Left cardiac atrium (tissue), 4 donors: ENCODE data around the gene VIPR1. TPM values are rescaled to one million over a fixed set of nuclear protein-coding genes. Genes with fewer than 3 reads are reported as not detected.
A peak's percentile ranks its signal among the peaks of the same experiment; 100 is the strongest.

ENCODE experiments used
- ATAC-seq, 2 donors: fragments of 200-7000 bp; cut with Tn5 transposase; one replicate each; pipeline ENCODE4 v1.9.1; 2020; ENCODE audit warnings: mild to moderate bottlenecking in 2 of 2, moderate library complexity in 2 of 2
- DNase-seq: peaks from one replicate; pipeline ENCODE4 v3.0.0-alpha.2; 2020
- intact Hi-C, 2 donors: fragments of 100-400 bp; cut with DNase I; formaldehyde crosslinking; loops; one replicate each; pipeline versions ENCODE4 v1.14.1 to v1.15.1; 2022 to 2023
- total RNA-seq, 2 donors: library from RNA; stranded (reverse); fragmentation: NEBNext Ultra II Directional; extraction: Animal tissue kit (Norgen Biotek cat#: 25700); gene quantifications; one replicate each; pipeline ENCODE4 v1.2.1, GENCODE V29; 2021
- donor health status: DM: no; HTN: yes; CAD: no.
- donor health status: DM: no; HTN: yes; CAD: no; lungs with severe emphysema.
- donor health status: DM: yes; HTN: yes; CAD: no.
- donor health status: Dilated cardiomyopathy.

The VIPR1 gene
- total RNA-seq, 2 donors from 2014 or later: 4.9 to 5.9 TPM

GRCh38 chr3:42492508-42493080, 9.8 kb upstream of the VIPR1 start:
- ATAC-seq: peak in 1 of 2 donors; percentile 36
- DNase-seq: no peak

GRCh38 chr3:42493126-42493797, 9.2 kb upstream of the VIPR1 start:
- no peak for DNase-seq
- intact Hi-C loops: no loop called here
- ATAC-seq: no peak

More at GRCh38 chr3:42492508-42493080, 9.8 kb upstream of the VIPR1 start:
- intact Hi-C loops: no loop called here

GRCh38 chr3:42493798-42494151, 8.7 kb upstream of the VIPR1 start:
- DNase-seq: no peak
- intact Hi-C loops: no loop called here
- no peak for ATAC-seq

- ATAC-seq (no peak), DNase-seq (no peak)
- intact Hi-C loops: no loop called here
Measured at GRCh38 chr3:42495393-42495792, 7.0 kb upstream of the VIPR1 start.

- ATAC-seq (no peak), DNase-seq (no peak)
- intact Hi-C loops: no loop called here
Measured at GRCh38 chr3:42497009-42497731, 5.3 kb upstream of the VIPR1 start.

- ATAC-seq (no peak), DNase-seq (no peak)
- intact Hi-C loops: no loop called here
Measured at GRCh38 chr3:42498034-42498433, 4.4 kb upstream of the VIPR1 start.

GRCh38 chr3:42498791-42499477, 3.5 kb upstream of the VIPR1 start:
- no peak for ATAC-seq
- intact Hi-C loops: no loop called here
- DNase-seq: no peak

GRCh38 chr3:42499478-42499871, 3.0 kb upstream of the VIPR1 start:
- intact Hi-C loops: no loop called here
- DNase-seq: no peak
- no peak for ATAC-seq

- intact Hi-C loops: loop anchor here (2.0 to 5.0 kb wide), 2 partner anchors 37 to 39 kb away; no protein-coding TSS in a partner anchor
Measured at GRCh38 chr3:42500091-42500490, 2.4 kb upstream of the VIPR1 start.

GRCh38 chr3:42500909-42501308, 1.5 kb upstream of the VIPR1 start:
- intact Hi-C loops: loop anchor here (2.0 to 5.0 kb wide), 2 partner anchors 36 to 38 kb away; no protein-coding TSS in a partner anchor
- DNase-seq (no peak), ATAC-seq (no peak)

More at GRCh38 chr3:42500091-42500490, 2.4 kb upstream of the VIPR1 start:
- DNase-seq (no peak), ATAC-seq (no peak)

GRCh38 chr3:42501321-42501680, 1.1 kb upstream of the VIPR1 start:
- intact Hi-C loops: loop anchor here (2.0 to 5.0 kb wide), 2 partner anchors 36 to 38 kb away; no protein-coding TSS in a partner anchor

GRCh38 chr3:42501681-42502428, 588 bp upstream of the VIPR1 start:
- ATAC-seq (peak; percentile 80 to 83), DNase-seq (peak; percentile 70)
- intact Hi-C loops: loop anchor here (2.0 to 5.0 kb wide), 2 partner anchors 35 to 37 kb away; no protein-coding TSS in a partner anchor

More at GRCh38 chr3:42501321-42501680, 1.1 kb upstream of the VIPR1 start:
- DNase-seq (no peak), ATAC-seq (no peak)

- intact Hi-C loops: loop anchor here in 1 of 2 donors (5.0 kb wide), 1 partner anchor 34 kb away; no protein-coding TSS in a partner anchor
- DNase-seq: no peak
Measured at GRCh38 chr3:42503251-42503924, 945 bp downstream of the VIPR1 start.

GRCh38 chr3:42503957-42504333, 1.5 kb downstream of the VIPR1 start:
- ATAC-seq (no peak), DNase-seq (no peak)
- intact Hi-C loops: loop anchor here in 1 of 2 donors (5.0 kb wide), 1 partner anchor 33 kb away; no protein-coding TSS in a partner anchor

More at GRCh38 chr3:42503251-42503924, 945 bp downstream of the VIPR1 start:
- ATAC-seq: no peak

- ATAC-seq (no peak), DNase-seq (no peak)
Measured at GRCh38 chr3:42504334-42505127, 2.1 kb downstream of the VIPR1 start.

GRCh38 chr3:42505128-42505848, 2.8 kb downstream of the VIPR1 start:
- no peak for DNase-seq
- no peak for ATAC-seq
- intact Hi-C loops: no loop called here

More at GRCh38 chr3:42504334-42505127, 2.1 kb downstream of the VIPR1 start:
- intact Hi-C loops: loop anchor here in 1 of 2 donors (5.0 kb wide), 1 partner anchor 33 kb away; no protein-coding TSS in a partner anchor
